HUES64 (cell line): ENCODE results near the gene FAM151A.

Experiments used
- H3K27ac ChIP-seq: 2 replicates; pipeline ENCODE4 v1.7.0; 2013; ENCODE audit warnings: low read depth, low read length, inconsistent platforms
- H3K27me3 ChIP-seq: 2 replicates; pipeline ENCODE4 v1.6.1; 2013; ENCODE audit warnings: mild to moderate bottlenecking, low read length; ENCODE audit not compliant: insufficient read depth
- H3K36me3 ChIP-seq: 2 replicates; pipeline ENCODE4 v1.6.1; 2013; ENCODE audit warnings: mild to moderate bottlenecking, low read length; ENCODE audit not compliant: insufficient read depth
- H3K4me1 ChIP-seq: 2 replicates; pipeline ENCODE4 v1.6.1; 2013; ENCODE audit warnings: mild to moderate bottlenecking, low read length, moderate library complexity; ENCODE audit not compliant: insufficient read depth
- H3K4me3 ChIP-seq: 2 replicates; pipeline ENCODE4 v1.5.1; 2013; ENCODE audit warnings: mild to moderate bottlenecking, low read length, moderate library complexity
- H3K9ac ChIP-seq: 2 replicates; pipeline ENCODE4 v1.6.1; 2013; ENCODE audit warnings: mild to moderate bottlenecking, low read depth, low read length
- H3K9me3 ChIP-seq: 2 replicates; pipeline ENCODE4 v1.6.1; 2013; ENCODE audit warnings: low read depth, low read length; ENCODE audit not compliant: insufficient read depth
- WGBS: fragments of 150-250, 120-280 bp; methylation state at CpG from one replicate; pipeline ENCODE4 v1.1.7; 2013; ENCODE audit warnings: missing lambda C conversion rate; 5-methylcytosine and 5-hydroxymethylcytosine counted together

The FAM151A gene

DNA sequence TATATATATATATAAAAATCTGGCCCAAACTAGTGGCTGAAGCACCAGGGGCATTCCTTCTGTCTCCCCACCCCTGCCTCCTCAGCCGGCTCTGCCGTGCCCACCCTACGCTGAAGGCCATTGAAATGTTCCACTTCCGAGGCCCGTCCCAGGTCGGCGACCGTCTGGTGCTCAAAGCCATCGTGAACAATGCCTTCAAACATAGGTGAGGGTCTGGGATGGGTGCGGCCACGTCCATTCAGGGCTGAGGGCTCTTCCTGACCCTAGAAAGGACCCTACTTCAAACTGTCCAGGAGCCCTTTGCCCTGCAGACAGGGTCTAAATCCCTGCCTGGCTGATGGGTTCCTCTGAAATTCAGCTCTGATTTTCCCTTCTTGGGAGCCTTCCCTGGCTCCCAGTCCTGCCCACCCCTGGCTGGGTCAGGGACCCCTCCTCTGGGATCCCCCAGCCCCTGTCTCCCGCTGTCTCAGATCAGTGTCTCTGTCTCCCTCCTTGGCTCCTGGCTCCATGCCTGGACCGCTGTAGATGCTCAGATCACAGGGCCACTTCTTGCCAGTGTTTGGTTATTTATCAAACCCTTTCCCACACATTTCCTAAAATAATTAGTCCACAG, 24.0 kb downstream of the FAM151A start:
- WGBS, result 96% methylated on average over 13 of the region's 13 CpGs
- Histone ChIP-seq H3K27ac (no peak overlapping the region), H3K36me3 (no peaks in the 10 kb centered on the region)

DNA sequence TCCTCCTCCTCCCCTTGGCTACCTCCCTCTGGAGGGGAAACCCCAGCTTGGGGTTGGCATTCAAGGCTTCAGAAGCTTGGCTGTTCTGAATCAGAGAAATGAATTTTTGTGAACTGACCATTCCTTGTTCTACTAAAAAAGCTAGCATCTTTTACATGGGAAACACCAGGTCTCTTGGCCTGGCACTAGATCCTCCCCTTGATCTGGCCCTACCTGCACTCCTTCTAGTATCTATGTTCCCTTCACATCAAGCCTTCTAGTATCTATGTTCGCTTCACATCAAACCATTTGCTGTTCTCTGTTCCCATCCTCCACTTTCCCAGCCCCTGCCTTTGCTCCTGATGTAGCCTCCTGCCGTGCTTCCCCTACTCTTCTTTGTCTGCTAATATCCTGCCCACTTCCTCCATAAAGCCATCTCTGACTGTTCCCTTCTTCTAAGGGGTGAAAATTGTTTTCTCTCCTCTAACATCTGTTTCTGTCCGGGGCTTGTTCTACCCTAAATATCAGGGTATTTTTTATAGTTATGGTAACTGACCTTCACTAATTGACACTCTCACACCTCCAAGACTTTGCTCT, 25.8 kb downstream of the FAM151A start:
- Histone ChIP-seq H3K27me3 (no peaks in the 10 kb centered on the region), H3K27ac (no peak overlapping the region)
- WGBS, result 66% methylated on average over 2 of the region's 3 CpGs

More for the DNA sequence above, 24.0 kb downstream of the FAM151A start:
- H3K4me1 ChIP-seq, result no peaks in the 10 kb centered on the region
- H3K9ac ChIP-seq, result no peak overlapping the region
- no peaks in the 10 kb centered on the region for H3K9me3 ChIP-seq
- H3K27me3 ChIP-seq, result no peaks in the 10 kb centered on the region
- no peak overlapping the region for H3K4me3 ChIP-seq

DNA sequence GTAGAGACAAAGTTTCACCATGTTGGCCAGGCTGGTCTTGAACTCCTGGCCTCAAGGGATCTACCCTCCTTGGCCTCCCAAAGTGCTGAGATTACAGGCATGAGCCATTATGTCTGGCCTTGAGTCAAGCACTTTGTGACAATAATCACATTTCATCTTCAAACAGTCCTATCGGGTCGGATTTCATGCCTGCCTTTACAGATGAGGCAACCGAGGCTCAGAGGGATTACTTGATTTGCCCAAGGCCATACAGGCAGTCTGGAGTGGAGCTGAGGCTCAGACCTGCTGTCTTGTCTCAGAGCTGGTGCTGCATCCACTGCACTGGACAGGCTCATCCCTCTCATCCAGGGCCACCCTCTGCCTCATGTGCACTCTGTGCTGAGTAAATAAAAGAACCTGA, 26.6 kb downstream of the FAM151A start:
- H3K4me3 ChIP-seq, result no peak overlapping the region
- no peak overlapping the region for H3K27ac ChIP-seq
- H3K9me3 ChIP-seq, result no peaks in the 10 kb centered on the region
- H3K27me3 ChIP-seq, result no peaks in the 10 kb centered on the region
- 91% methylated on average over 3 of the region's 3 CpGs for WGBS
- H3K36me3 ChIP-seq, result no peaks in the 10 kb centered on the region
- H3K9ac ChIP-seq, result no peak overlapping the region
- no peaks in the 10 kb centered on the region for H3K4me1 ChIP-seq

More for the DNA sequence above, 25.8 kb downstream of the FAM151A start:
- Histone ChIP-seq H3K9me3 (no peaks in the 10 kb centered on the region), H3K9ac (no peak overlapping the region), H3K4me3 (no peak overlapping the region), H3K36me3 (no peaks in the 10 kb centered on the region), H3K4me1 (no peaks in the 10 kb centered on the region)

DNA sequence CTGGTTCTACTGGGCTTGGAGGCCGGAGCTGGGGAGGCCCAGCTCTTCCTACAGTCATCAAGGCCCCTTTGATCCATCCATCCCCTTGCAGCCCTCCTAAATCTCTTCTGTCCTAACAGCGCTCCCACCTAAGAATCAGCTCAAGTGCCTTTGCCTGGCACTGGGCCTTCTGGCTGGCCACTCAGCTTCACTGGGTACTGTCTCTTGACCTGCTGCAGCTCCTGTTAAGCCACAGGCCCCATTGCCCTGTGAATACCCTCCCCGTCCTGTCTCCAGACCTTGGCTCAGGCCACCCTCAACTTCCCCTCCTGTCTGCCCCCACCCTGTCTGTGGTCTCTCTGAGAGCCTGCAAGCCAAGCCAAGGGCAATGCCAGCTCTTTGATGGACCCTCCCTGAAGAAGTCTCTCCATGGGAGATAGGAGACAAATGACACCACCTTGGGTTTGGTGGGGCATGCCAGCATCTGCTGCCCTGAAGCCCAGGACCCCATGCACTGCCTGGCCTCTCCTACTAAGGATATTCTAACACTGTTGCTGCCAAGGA, 27.3 kb downstream of the FAM151A start:
- Histone ChIP-seq H3K9me3 (no peaks in the 10 kb centered on the region), H3K36me3 (no peaks in the 10 kb centered on the region), H3K27ac (no peak overlapping the region), H3K27me3 (no peaks in the 10 kb centered on the region), H3K4me1 (no peaks in the 10 kb centered on the region), H3K9ac (no peak overlapping the region), H3K4me3 (no peak overlapping the region)
- WGBS, result 94% methylated on average over 3 of the region's 3 CpGs

DNA sequence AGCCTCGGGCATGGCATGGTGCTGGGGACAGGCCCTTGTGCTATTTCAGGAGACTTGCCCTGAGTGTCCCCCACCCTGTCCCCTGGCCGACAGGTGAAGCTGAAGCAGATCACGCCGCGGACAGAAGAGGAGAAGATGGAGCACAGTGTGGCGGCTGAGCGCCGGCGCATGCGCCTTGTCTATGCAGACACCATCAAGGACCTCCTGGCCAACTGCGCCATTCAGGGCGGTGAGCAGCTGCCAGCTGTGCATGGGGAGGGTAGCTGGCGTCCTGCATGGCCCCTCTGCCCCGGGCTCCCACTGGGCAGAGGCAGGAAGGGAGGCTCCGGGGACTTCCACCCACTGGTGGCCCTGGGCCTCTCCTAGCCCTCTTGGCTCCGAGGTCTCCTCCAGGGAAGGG, 28.9 kb downstream of the FAM151A start:
- Histone ChIP-seq H3K36me3 (no peaks in the 10 kb centered on the region), H3K27ac (no peak overlapping the region), H3K9ac (no peak overlapping the region), H3K4me1 (peaks cover 3% of the 10 kb centered on the region; the same call in 1 of the 2 replicates), H3K4me3 (no peak overlapping the region), H3K9me3 (no peaks in the 10 kb centered on the region), H3K27me3 (no peaks in the 10 kb centered on the region)
- 93% methylated on average over 16 of the region's 16 CpGs for WGBS

DNA sequence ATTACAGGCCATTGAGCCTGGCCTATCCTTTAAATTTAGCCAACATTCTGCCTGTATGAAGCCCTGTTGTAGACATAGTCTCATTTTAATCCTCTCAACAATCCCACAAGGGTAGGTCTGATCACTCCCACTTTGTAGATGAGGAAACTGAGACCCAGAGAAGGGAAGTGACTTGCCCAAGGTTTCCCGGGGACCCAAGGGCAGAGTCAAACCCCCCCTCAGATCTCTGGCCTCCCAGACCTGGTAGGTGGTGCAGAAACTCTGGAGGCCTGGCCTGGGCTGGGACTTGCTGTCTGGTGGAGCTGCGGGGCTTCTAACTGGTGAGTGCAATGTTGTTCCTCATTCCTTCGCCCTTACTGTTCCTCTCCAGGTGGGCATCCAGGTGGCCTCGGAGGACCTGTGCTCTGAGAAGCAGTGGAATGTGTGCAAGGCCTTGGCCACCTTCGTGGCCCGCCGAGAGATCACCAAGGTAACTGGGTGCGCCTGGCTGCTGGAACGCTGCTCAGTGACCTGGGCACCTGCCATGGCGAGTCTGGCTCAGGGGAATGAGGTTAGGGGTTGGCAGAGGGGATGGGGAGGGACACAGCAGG, 29.7 kb downstream of the FAM151A start:
- Histone ChIP-seq H3K9ac (no peak overlapping the region), H3K27me3 (no peaks in the 10 kb centered on the region), H3K4me1 (peaks cover 3% of the 10 kb centered on the region; the same call in 1 of the 2 replicates), H3K9me3 (no peaks in the 10 kb centered on the region), H3K36me3 (no peaks in the 10 kb centered on the region), H3K27ac (no peak overlapping the region), H3K4me3 (no peak overlapping the region)
- WGBS, result 87% methylated on average over 10 of the region's 10 CpGs

DNA sequence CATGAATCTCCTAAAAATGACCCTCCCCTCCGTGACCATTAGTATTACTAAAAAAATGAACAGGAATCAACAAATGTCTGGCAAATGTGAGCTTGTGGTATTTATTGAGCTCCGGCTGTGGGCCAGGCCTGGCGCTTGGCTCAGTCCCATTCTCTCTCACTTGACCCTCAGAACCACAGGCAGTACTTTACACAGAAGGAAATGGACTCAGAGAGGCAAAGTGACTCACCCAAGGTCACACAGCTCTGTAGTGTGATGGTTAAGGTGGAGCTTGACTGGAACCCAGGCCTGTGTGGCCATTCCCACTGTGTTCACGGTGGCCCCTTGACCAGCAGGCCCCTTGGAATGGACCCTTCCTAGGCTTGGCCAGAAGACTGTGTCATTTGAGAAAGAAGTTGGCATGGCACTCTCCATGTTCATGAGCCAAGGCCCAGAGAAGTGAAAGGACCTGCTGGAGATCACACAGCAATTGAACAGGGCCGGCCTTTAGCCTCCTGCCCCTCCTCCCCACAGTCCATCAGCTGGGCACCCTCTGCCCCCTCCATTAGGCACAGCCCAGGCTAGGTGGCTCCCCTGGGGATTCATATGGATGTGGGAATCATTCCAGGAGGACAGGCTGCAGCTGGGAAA, 32.1 kb downstream of the FAM151A start:
- H3K4me1 ChIP-seq, result peaks cover 3% of the 10 kb centered on the region; the same call in 1 of the 2 replicates
- no peak overlapping the region for H3K9ac ChIP-seq
- H3K4me3 ChIP-seq, result no peak overlapping the region
- 93% methylated on average over 5 of the region's 5 CpGs for WGBS
- no peaks in the 10 kb centered on the region for H3K9me3 ChIP-seq
- H3K27ac ChIP-seq, result no peak overlapping the region
- H3K36me3 ChIP-seq, result no peaks in the 10 kb centered on the region
- H3K27me3 ChIP-seq, result no peaks in the 10 kb centered on the region

DNA sequence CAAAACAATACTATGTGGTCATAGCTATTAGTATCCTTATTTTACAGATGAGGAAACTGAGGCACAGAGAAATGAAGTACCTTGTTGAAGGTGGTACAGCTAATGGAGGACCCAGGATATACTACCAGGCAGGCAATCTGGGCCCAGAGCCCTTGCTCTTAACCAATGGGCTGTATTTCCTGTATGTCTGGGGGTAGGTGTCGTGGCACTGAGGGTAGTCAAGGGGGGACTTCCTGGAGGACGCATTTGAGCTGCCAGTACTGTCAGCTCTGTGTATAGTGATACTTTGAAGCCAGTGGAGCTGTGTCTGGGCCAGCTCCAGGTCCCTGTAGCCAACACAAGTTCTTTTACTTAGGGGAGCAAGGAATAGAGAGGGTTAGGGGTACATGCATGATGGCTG, 34.9 kb downstream of the FAM151A start:
- H3K27me3 ChIP-seq, result no peaks in the 10 kb centered on the region
- no peak overlapping the region for H3K4me3 ChIP-seq
- WGBS, result 87% methylated on average over 2 of the region's 2 CpGs
- no peak overlapping the region for H3K9ac ChIP-seq
- no peak overlapping the region for H3K27ac ChIP-seq
- H3K4me1 ChIP-seq, result peaks cover 6% of the 10 kb centered on the region
- H3K9me3 ChIP-seq, result no peaks in the 10 kb centered on the region
- no peaks in the 10 kb centered on the region for H3K36me3 ChIP-seq

DNA sequence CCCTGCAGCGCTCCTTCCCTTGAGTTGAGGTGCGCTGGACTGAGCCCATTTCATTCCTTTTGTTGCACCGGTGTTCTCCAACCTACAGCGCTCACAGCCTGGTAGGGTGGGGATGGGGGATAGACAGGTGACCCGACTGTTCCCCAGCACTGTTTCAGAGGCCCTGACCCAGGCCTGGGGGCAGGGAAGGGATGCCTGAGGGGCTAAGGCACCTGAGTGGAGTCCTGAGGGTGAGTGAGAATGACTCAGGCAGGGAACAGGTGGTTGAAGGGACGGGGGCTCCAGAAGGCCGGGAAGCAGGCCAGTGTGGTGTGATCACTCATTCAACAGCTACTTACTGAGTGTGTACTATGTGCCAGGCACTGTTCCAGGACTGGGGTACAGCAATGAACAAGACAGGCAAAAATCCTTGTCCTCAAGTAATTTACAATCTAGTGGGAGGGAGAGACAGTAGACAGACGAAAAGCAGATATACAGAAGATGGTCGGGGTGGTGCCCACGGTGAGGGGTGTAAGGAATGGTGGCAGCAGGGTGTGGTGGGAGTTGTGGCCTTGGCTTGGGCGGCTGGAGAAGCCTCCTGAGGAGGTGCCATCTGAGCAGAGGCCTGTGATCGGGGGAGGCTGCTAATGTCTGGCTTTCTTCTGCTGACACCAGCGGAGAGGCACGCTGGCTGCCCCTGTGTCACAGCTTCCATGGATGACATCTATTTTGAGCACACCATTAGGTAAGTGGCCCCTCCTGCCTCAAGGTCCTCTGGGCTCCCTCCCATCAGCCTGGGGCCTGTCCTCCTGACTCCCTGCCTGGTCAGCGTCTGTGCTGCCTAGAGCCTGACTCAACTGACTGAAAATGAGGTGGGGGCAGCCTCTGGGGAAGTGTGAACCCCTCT, 37.9 kb downstream of the FAM151A start:
- Histone ChIP-seq H3K4me1 (peaks cover 12% of the 10 kb centered on the region), H3K36me3 (no peaks in the 10 kb centered on the region)

DNA sequence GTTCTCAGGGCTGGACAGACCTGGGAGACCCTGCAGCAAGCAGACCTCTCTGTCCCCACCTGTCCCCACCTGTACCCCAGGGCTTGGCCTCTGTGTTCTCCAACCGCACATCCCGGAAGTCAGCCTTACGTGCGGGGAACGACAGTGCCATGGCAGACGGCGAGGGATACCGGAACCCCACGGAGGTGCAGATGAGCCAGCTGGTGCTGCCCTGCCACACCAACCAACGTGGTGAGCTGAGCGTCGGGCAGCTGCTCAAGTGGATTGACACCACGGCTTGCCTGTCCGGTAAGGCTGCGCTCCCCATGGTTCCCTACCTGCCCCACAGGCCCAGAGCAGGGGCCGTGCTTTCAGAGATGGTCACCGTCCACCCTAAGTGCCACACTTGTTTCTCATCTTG, 38.8 kb downstream of the FAM151A start:
- Histone ChIP-seq H3K4me3 (no peak overlapping the region), H3K36me3 (no peaks in the 10 kb centered on the region), H3K9me3 (no peaks in the 10 kb centered on the region), H3K9ac (no peak overlapping the region), H3K4me1 (peaks cover 13% of the 10 kb centered on the region; the same call in 1 of the 2 replicates), H3K27me3 (no peaks in the 10 kb centered on the region), H3K27ac (no peak overlapping the region)
- WGBS, result 95% methylated on average over 17 of the region's 17 CpGs

More for the DNA sequence above, 37.9 kb downstream of the FAM151A start:
- no peak overlapping the region for H3K27ac ChIP-seq
- H3K9me3 ChIP-seq, result no peaks in the 10 kb centered on the region
- H3K27me3 ChIP-seq, result no peaks in the 10 kb centered on the region
- WGBS, result 91% methylated on average over 15 of the region's 15 CpGs
- H3K9ac ChIP-seq, result no peak overlapping the region
- no peak overlapping the region for H3K4me3 ChIP-seq
